Right lobe of liver (tissue), 4 donors: ENCODE data around the gene AP1M2.

Experiments
- POLR2A ChIP-seq: fragments of 450-650 bp; IDR thresholded peaks from one replicate; pipeline ENCODE4 v1.6.1; 2017; ENCODE audit warnings: antibody characterized with exemption, mild to moderate bottlenecking
- TF ChIP-seq, protein P1 (sequence below), 4 donors: fragments of 200-600 bp in 3 of 4; fragments of 450-650 bp in 1 of 4; IDR thresholded peaks; one replicate each; pipeline versions ENCODE4 v1.5.1 to v1.8.0; 2016 to 2022; ENCODE audit warnings: antibody characterized with exemption in 4 of 4, mild to moderate bottlenecking in 2 of 4
- donor health status: DM: no; HTN: no; CAD: no.
- donor health status: DM: no; HTN: no; CAD: no.
- donor health status: DM: no; HTN: yes; CAD: no.

DNA sequence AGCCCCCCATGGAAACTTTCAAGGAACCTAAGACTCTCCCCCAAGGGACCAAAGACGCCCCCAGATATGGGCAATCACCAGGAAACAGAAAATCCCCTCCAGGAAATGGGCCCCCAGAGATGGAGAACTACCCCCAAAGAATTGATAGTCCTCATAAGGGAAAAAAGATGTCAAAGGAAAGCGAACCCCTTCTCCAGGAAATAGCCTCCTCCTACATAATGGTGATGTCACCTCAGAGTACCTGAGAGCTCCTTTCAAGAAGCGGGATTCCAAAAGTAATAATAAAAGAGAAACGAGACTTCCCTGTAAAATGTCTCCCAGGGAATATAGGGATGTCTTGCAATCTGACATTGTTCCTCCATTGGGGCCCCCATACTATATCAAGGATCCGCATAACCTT lies 19.5 kb downstream of the AP1M2 start:
- TF ChIP-seq, protein P1, sequence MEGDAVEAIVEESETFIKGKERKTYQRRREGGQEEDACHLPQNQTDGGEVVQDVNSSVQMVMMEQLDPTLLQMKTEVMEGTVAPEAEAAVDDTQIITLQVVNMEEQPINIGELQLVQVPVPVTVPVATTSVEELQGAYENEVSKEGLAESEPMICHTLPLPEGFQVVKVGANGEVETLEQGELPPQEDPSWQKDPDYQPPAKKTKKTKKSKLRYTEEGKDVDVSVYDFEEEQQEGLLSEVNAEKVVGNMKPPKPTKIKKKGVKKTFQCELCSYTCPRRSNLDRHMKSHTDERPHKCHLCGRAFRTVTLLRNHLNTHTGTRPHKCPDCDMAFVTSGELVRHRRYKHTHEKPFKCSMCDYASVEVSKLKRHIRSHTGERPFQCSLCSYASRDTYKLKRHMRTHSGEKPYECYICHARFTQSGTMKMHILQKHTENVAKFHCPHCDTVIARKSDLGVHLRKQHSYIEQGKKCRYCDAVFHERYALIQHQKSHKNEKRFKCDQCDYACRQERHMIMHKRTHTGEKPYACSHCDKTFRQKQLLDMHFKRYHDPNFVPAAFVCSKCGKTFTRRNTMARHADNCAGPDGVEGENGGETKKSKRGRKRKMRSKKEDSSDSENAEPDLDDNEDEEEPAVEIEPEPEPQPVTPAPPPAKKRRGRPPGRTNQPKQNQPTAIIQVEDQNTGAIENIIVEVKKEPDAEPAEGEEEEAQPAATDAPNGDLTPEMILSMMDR (IDR thresholded peaks at IDR 0.05): no peak
- no peak for TF ChIP-seq POLR2A
